HCT116 (cell line): Measurements from ENCODE around the gene FXYD1. TPM values are rescaled to one million over a fixed set of nuclear protein-coding genes. Genes with fewer than 3 reads are reported as not detected.

Source experiments
- ATAC-seq: fragments of 200-7000 bp; cut with Tn5 transposase; 2 replicates; pipeline ENCODE4 v1.9.1; 2020; ENCODE audit warnings: mild to moderate bottlenecking, moderate library complexity
- BruUV-seq: library from RNA; stranded (reverse); fragments of 400-500 nt; replicated peaks from 2 replicates; lab custom pipeline; 2021; lab: Mats Ljungman, UMichigan
- CTCF ChIA-PET: fragments of 300-600 bp; sonication (Branson Sonifier 250); formaldehyde crosslinking; loops from one replicate; lab custom pipeline; 2021; ENCODE audit warnings: antibody characterized with exemption; lab: Charles Lee
- POLR2A ChIA-PET: fragments of 300-600, 350-600 bp; sonication (Branson Sonifier 250); formaldehyde crosslinking; loops from one replicate; lab custom pipeline; 2021; ENCODE audit warnings: antibody characterized with exemption; lab: Charles Lee
- RAD21 ChIA-PET, 2 experiments: fragments of 300-600 bp; sonication (Branson Sonifier 250); formaldehyde crosslinking; loops; one replicate each; lab custom pipeline; 2023; ENCODE audit warnings: low total read pairs in 2 of 2; ENCODE audit not compliant: uncharacterized antibody in 2 of 2, unreplicated experiment in 2 of 2, low non-redundant PET in 1 of 2; lab: Charles Lee
- DNase-seq: peaks from one replicate; pipeline ENCODE4 v3.0.0-alpha.2; 2010; ENCODE audit warnings: low read depth, low spot score
- H2AFZ ChIP-seq: fragments of 200-600 bp; shearing (Covaris generic), sonication (generic); 2 replicates; pipeline ENCODE4 v1.6.1; 2017; ENCODE audit warnings: low read depth, mixed run types, mixed read lengths, antibody characterized with exemption, low read length; ENCODE audit not compliant: poor library complexity, severe bottlenecking
- H3K27ac ChIP-seq: 2 replicates; pipeline ENCODE4 v1.5.1; 2012; ENCODE audit warnings: low read depth, low read length
- H3K27me3 ChIP-seq: fragments of 200-600 bp; sonication (generic); 2 replicates; pipeline ENCODE4 v1.6.1; 2016; ENCODE audit warnings: mixed run types, low read length, mixed read lengths; ENCODE audit not compliant: insufficient read depth
- H3K36me3 ChIP-seq, 2 experiments: fragments of 200-500 bp in 1 of 2; fragments of 200-600 bp in 1 of 2; sonication (Bioruptor generic) in 1 of 2; sonication (generic) in 1 of 2; 2 replicates each; pipeline versions ENCODE4 v1.5.1 to v1.6.1; 2014 to 2016; ENCODE audit warnings: low read length in 2 of 2, inconsistent platforms in 1 of 2, mixed read lengths in 1 of 2, mixed run types in 1 of 2; ENCODE audit not compliant: insufficient read depth in 2 of 2, control insufficient read depth in 1 of 2
- H3K4me1 ChIP-seq, 2 experiments: fragments of 200-600 bp in 1 of 2; sonication (generic) in 1 of 2; 2 replicates each; pipeline versions ENCODE4 v1.5.1 to v1.6.1; 2012 to 2017; ENCODE audit warnings: low read length in 2 of 2, inconsistent platforms in 1 of 2, mild to moderate bottlenecking in 1 of 2, mixed read lengths in 1 of 2, mixed run types in 1 of 2, moderate library complexity in 1 of 2; ENCODE audit not compliant: insufficient read depth in 2 of 2, control insufficient read depth in 1 of 2
- H3K4me2 ChIP-seq: fragments of 200-600 bp; sonication (generic); 2 replicates; pipeline ENCODE4 v1.6.1; 2017; ENCODE audit warnings: mixed run types, low read length, mixed read lengths
- H3K4me3 ChIP-seq, 2 experiments: fragments of 200-600 bp in 1 of 2; sonication (generic) in 1 of 2; replicated peaks in 1 of 2; 2 replicates each; pipeline ENCODE4 v1.5.1; 2011 to 2016; ENCODE audit warnings: low read length in 2 of 2, control low read depth in 1 of 2, low read depth in 1 of 2, mild to moderate bottlenecking in 1 of 2, mixed read lengths in 1 of 2, mixed run types in 1 of 2
- H3K79me2 ChIP-seq: fragments of 200-600 bp; sonication (generic); 2 replicates; pipeline ENCODE4 v1.6.1; 2017; ENCODE audit warnings: mild to moderate bottlenecking, mixed run types, low read length, moderate library complexity, mixed read lengths; ENCODE audit not compliant: insufficient read depth
- H3K9ac ChIP-seq: fragments of 200-600 bp; sonication (generic); 2 replicates; pipeline ENCODE4 v1.6.1; 2016; ENCODE audit warnings: low read length, mixed read lengths
- H3K9me2 ChIP-seq: fragments of 200-600 bp; sonication (generic), shearing (Covaris generic); 2 replicates; pipeline ENCODE4 v1.6.1; 2017; ENCODE audit warnings: mixed run types, mild to moderate bottlenecking, moderate library complexity; ENCODE audit not compliant: insufficient read depth
- H3K9me3 ChIP-seq, 2 experiments: fragments of 200-500 bp in 1 of 2; fragments of 200-600 bp in 1 of 2; sonication (Bioruptor generic) in 1 of 2; sonication (generic) in 1 of 2; 2 replicates each; pipeline ENCODE4 v1.6.1; 2014 to 2017; ENCODE audit warnings: low read length in 2 of 2, mixed read lengths in 2 of 2, inconsistent platforms in 1 of 2, low read depth in 1 of 2, mild to moderate bottlenecking in 1 of 2, mixed run types in 1 of 2, moderate library complexity in 1 of 2; ENCODE audit not compliant: control insufficient read depth in 1 of 2, insufficient read depth in 1 of 2
- H4K20me1 ChIP-seq: fragments of 200-600 bp; sonication (generic), shearing (Covaris generic); 2 replicates; pipeline ENCODE4 v1.6.1; 2017; ENCODE audit warnings: mixed run types, mild to moderate bottlenecking, moderate library complexity; ENCODE audit not compliant: insufficient read depth
- ELF1 ChIP-seq: IDR thresholded peaks from 2 replicates; pipeline ENCODE4 v1.6.1; 2012; ENCODE audit warnings: low read depth, borderline replicate concordance
- EZH2phosphoT487 ChIP-seq: fragments of 200-600 bp; IDR thresholded peaks from 2 replicates; pipeline ENCODE4 v1.6.1; 2018; ENCODE audit warnings: antibody characterized with exemption, borderline replicate concordance
- FOSL1 ChIP-seq: IDR thresholded peaks from 2 replicates; pipeline ENCODE4 v1.6.1; 2012; ENCODE audit warnings: low read depth
- ZFX ChIP-seq: fragments of 450-650 bp; IDR thresholded peaks from 2 replicates; pipeline ENCODE4 v1.6.1; 2017
- intact Hi-C: fragments of 100-400 bp; cut with micrococcal nuclease; formaldehyde crosslinking; loops from 2 replicates; pipeline ENCODE4 v1.10.0; 2022
- total RNA-seq: library from RNA; stranded (reverse); gene quantifications from one replicate; pipeline ENCODE4 v1.2.1, GENCODE V29; 2021; ENCODE audit not compliant: unreplicated experiment
- TF ChIP-seq, protein P1 (sequence below): IDR thresholded peaks from 2 replicates; pipeline ENCODE4 v1.6.1; 2012
- TF ChIP-seq, protein P2 (sequence below): IDR thresholded peaks from 2 replicates; pipeline ENCODE4 v1.6.1; 2012; ENCODE audit warnings: low read depth
- TF ChIP-seq, protein P3 (sequence below): IDR thresholded peaks from 2 replicates; pipeline ENCODE4 v1.6.1; 2012

FXYD1 gene
- total RNA-seq, 1 experiment from 2014 or later = 7.8 TPM

DNA sequence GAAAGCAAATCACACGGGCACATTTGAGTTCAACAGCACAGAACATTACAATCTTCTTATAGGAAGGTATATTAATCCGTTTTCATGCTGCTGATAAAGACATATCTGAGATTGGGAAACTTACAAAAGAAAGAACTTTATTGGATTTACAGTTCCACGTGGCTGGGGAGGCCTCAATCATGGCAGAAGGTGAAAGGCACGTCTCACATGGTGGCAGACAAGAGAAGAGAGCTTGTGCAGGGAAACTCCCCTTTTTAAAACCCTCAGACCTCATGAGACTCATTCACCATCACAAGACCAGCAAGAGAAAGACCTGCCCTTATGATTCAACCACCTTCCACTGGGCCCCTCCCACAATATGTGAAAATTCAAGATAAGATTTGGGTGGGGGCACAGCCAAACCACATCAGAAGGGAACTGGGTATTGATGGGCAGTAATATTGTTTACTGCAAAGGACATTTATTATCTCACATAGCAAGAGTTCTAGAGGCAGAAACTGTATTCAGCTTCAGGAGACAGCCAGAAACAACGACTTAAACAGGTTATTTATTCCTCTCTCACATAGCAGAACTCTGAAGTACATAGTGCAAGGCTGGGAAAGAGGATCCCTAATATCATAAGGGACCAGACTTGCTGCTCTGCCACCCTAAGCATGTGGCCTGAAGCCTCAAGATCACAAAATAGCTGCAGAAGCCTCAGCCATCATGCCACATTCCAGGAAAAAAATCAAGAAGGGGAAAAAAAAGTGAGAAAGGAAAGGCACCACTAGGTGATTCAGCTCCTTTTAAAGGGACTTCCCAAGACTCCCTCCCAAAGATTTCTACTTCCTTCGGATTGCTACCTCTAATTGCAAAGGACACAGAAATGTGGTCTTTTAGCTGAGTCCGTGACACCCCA is 39.0 kb downstream of the FXYD1 start:
- POLR2A ChIA-PET = interaction anchor here (1.8 kb wide), 1 partner anchor 10 kb away, joined by 3 read pairs; no protein-coding TSS in a partner anchor
- no peak for ATAC-seq

More for the DNA sequence above, 39.0 kb downstream of the FXYD1 start:
- ChIA-PET RAD21 (no interaction called here), CTCF (no interaction called here)
- no peak overlapping the region for H3K4me2 ChIP-seq
- TF ChIP-seq EZH2phosphoT487 (no peak), FOSL1 (no peak), ELF1 (no peak), ZFX (no peak)
- TF ChIP-seq, protein P1, sequence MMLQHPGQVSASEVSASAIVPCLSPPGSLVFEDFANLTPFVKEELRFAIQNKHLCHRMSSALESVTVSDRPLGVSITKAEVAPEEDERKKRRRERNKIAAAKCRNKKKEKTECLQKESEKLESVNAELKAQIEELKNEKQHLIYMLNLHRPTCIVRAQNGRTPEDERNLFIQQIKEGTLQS = no peak
- TF ChIP-seq, protein P2, sequence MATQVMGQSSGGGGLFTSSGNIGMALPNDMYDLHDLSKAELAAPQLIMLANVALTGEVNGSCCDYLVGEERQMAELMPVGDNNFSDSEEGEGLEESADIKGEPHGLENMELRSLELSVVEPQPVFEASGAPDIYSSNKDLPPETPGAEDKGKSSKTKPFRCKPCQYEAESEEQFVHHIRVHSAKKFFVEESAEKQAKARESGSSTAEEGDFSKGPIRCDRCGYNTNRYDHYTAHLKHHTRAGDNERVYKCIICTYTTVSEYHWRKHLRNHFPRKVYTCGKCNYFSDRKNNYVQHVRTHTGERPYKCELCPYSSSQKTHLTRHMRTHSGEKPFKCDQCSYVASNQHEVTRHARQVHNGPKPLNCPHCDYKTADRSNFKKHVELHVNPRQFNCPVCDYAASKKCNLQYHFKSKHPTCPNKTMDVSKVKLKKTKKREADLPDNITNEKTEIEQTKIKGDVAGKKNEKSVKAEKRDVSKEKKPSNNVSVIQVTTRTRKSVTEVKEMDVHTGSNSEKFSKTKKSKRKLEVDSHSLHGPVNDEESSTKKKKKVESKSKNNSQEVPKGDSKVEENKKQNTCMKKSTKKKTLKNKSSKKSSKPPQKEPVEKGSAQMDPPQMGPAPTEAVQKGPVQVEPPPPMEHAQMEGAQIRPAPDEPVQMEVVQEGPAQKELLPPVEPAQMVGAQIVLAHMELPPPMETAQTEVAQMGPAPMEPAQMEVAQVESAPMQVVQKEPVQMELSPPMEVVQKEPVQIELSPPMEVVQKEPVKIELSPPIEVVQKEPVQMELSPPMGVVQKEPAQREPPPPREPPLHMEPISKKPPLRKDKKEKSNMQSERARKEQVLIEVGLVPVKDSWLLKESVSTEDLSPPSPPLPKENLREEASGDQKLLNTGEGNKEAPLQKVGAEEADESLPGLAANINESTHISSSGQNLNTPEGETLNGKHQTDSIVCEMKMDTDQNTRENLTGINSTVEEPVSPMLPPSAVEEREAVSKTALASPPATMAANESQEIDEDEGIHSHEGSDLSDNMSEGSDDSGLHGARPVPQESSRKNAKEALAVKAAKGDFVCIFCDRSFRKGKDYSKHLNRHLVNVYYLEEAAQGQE = no peak
- TF ChIP-seq, protein P3, sequence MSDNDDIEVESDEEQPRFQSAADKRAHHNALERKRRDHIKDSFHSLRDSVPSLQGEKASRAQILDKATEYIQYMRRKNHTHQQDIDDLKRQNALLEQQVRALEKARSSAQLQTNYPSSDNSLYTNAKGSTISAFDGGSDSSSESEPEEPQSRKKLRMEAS = no peak
- H3K4me1 ChIP-seq = peaks cover 5 to 24% of the 10 kb centered on the region in 2 experiments; a peak in 2 of 4 replicates
- H3K9me2 ChIP-seq = no peaks in the 10 kb centered on the region
- H3K27ac ChIP-seq = no peak overlapping the region
- H3K27me3 ChIP-seq = no peaks in the 10 kb centered on the region
- no peaks in the 10 kb centered on the region for H3K36me3 ChIP-seq
- no peak overlapping the region for H2AFZ ChIP-seq
- H3K79me2 ChIP-seq = no peaks in the 10 kb centered on the region
- H3K9ac ChIP-seq = no peak overlapping the region
- intact Hi-C loops = no loop called here
- H4K20me1 ChIP-seq = no peaks in the 10 kb centered on the region
- BruUV-seq = no TSS peak
- DNase-seq = no peak
- H3K9me3 ChIP-seq = no peaks in the 10 kb centered on the region
- H3K4me3 ChIP-seq = no peak overlapping the region
